ENCODE data around the gene CTTNBP2.

DNA sequence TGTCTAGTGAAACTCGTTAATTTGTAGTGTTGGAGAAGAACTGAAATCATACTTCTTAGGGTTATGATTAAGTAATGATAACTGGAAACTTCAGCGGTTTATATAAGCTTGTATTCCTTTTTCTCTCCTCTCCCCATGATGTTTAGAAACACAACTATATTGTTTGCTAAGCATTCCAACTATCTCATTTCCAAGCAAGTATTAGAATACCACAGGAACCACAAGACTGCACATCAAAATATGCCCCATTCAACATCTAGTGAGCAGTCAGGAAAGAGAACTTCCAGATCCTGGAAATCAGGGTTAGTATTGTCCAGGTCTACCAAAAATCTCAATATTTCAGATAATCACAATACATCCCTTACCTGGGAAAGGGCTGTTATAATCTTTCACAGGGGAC is 205.8 kb downstream of the CTTNBP2 start:
- TF ChIP-seq POLR2AphosphoS5 (IDR thresholded peaks at IDR 0.05; ENCODE audit: low read depth, low read length), result no peak
- TF ChIP-seq POLR2A (IDR thresholded peaks at IDR 0.05; ENCODE audit: low read depth, low read length), result no peak
- TF ChIP-seq TAF1 (IDR thresholded peaks at IDR 0.05; ENCODE audit: low read depth, low read length), result no peak

Measured in GM12891 (cell line).